NT2/D1 (cell line): ENCODE data around the gene OR51E2.

Source experiments
- SUZ12 ChIP-seq: IDR thresholded peaks from 2 replicates; pipeline ENCODE4 v1.6.1; 2011; ENCODE audit not compliant: insufficient read length, insufficient read depth; ENCODE audit errors: extremely low read depth
- ZNF274 ChIP-seq: IDR thresholded peaks from 2 replicates; pipeline ENCODE4 v1.6.1; 2011; ENCODE audit warnings: mild to moderate bottlenecking, low read depth, low read length

DNA sequence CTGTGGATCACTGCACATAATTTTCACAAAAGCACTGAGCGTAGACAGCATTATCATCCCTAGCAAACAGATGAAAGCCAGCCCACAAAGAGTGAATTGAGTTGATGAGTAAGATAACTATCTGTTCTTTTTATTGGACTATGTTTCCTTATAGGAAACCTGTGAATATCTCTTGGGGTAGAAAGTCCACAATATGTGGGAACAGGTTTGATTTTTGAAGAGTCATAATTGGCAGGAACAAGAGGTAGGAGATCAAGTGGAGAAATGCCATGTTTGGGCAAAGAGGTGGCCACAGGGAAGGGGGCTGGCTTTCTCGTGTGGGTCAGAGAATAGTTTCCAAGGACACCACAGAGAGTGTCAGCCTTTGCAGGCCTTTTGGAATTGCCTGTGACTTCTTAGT, 23.9 kb downstream of the OR51E2 start:
- TF ChIP-seq ZNF274 (no peak), SUZ12 (no peak)
